Measurements from ENCODE around the gene AMER2.

Gene AMER2, protein sequence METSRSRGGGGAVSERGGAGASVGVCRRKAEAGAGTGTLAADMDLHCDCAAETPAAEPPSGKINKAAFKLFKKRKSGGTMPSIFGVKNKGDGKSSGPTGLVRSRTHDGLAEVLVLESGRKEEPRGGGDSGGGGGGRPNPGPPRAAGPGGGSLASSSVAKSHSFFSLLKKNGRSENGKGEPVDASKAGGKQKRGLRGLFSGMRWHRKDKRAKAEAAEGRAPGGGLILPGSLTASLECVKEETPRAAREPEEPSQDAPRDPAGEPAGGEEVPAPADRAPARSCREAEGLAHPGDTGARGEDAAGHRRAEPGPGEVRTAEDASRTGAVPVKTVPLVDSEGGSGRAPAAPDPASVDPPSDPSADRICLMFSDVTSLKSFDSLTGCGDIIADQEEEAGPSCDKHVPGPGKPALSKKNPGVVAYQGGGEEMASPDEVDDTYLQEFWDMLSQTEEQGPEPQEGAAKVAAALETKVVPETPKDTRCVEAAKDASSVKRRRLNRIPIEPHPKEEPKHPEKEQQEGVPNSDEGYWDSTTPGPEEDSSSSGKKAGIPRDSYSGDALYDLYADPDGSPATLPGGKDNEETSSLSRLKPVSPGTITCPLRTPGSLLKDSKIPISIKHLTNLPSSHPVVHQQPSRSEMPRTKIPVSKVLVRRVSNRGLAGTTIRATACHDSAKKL

DNA sequence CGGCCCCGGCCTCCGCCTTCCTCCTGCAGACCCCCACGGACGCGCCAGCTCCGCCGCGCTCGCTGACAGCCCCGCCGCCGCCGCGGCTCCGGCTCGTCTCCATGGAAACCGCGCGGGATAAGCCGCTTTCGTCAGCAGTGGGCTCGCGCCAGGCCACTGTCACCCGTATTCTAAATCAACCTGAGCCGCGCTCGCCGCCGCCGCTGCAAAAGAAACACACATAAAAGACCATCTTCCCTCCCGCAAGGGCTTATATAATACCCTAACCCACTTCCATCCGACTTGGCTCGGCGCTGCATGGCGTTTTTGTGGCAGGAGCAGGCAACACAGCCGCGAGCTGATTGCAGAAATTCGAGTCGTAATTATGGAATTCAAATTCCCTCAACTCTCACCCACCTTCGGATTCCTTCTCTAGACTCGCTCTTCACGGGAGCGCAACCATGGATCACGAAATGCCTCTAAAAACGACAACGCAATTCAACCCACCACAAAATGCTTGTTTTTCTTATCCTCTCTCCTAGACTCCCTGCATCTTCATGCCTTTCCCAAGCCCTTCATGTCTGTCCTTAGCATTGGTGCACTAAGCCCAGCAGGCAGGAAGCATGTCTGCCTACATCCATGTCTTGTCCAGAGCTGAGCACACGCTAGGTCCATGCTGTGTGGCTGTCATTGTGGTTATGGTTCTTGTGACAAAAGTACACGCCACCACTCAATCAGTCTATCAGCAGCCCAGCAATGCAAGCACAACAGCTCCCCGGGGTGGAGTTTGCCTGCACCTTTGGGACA lies at the start of gene AMER2:
Gene AMER2 (minus strand): TSS at position 772 of the 786 bp plus-strand sequence. CDS start 669 bp downstream, at position 103.
- no peak for DNase-seq

DNA sequence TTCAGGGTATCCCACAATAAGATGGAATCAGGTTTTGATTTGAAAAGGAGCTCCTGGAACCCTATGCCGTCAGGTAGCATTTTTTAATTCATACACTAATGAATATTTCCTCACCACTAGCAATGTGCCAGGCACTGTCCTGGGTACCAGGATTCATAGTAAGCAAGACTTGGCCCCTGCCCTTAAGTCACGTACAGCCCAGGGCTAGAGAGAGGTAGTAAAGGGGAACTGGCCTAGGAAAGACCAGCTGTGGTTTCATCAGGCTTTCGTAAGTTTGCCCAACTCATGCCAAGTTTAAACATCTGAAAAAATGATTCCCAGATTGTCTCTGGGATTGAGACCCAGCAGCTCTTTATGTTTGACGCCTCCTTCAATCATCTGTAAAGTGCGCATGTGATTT lies 45.9 kb upstream of the AMER2 start:
- DNase-seq, result no peak

DNA sequence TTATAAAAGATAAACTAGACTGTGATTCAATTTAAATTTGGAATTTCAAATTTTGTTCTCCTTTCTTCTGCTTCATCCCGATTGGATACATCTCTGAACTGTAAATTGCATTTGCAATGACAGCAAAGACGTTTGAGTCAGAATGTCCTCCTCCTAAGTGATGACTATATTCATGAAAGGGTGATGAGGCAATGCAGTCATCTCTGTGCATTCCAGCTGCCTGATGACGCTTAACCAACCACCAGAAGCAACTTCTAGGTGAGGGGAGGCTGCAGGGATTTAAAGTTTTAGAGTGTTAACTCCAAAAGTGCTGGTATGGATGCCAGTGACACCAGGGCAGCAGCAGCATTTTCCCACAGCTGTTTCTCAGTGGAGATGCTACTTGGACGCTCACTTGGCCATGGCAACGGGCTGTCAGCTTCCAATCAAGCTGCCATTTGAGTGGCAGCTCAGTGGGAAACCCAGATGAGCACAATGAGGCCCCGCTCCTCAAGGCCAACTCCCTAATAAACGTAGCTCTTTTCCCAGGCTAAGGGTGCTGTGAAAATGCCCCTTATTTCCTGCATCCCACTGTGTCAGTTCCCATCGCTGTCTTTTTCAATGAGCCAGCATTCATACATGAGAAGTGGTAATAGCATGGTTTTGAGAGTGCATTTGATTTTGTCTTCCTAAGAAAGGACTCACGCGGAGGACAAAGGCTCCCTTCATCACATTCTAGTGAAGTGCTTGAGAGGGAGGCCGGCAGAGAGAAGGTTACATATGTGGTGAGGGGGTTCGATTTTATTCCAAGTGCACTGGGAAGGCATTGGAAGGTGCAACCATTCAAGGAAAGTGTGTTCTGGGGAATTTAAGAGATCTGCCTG lies 45.2 kb upstream of the AMER2 start:
- DNase-seq, result peak; percentile 91

DNA sequence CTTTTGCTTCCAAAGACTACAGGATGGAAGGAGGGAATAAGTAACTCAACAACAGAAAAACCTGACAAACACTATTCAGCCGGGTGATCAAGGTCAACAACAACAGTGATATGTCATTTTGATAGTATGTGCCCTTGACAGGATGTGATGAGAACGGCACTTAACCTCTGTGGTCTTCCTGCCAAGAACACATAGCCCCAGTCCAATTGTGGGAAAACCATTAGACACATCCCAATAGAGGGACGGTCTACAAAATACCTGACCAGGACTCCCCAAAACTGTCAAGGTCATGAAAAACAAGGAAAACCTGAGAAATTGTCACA lies 43.1 kb upstream of the AMER2 start:
- DNase-seq, result peak; percentile 92

DNA sequence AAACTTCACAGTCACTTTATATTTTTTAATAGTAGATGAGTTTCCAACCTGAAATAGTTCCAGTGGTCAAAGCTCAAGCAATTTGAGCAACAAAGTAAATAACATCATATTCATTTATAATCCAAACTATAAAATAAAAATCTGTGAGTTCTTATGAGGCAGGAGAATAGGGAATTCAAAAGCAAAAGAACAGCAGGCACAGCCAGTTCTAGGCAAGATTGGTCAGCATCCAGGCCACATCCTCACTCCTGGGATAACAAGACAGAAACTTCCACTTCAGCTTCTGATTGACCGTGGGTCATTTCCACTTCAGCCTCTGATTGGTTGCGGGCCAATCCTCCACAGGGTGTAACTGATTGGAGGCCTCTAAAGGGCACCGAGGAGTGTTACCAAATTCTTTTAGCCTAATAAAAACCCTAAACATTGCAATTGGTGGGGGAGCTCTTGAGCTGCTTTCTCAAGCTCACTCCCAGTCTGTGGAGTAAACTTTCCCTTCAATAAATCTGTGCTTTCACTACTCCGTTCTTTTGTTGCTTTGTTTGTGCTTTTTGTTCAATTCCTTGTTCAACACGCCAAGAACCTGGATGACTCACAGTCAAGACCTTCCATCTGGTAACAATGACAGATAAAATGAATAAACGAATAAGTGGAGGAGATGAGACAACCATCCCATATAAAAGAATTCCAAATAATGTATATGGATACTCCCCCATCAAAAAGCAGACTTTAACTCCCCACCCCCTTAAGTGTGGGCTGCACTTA lies 42.6 kb upstream of the AMER2 start:
- peak; percentile 92 for DNase-seq

DNA sequence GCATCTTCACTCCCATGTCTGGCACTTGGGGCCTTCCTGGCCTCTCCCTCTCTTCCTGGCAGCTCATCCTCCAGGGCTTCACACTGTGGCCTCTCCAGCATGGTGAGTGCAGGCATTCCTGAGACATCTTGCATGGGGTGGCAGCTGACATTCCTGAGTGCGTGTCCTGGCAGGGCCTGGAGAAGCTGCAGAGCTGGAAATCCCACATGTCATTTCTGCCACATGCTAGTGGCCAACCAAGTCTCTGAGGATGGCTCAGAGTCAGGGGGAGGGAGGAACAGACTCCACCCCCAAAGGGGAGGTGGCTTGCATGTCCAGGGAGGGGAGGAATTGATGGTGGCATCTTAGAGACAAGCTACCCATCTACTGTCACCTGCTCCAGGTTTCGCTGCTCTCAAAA lies 41.6 kb upstream of the AMER2 start:
- DNase-seq, result no peak

DNA sequence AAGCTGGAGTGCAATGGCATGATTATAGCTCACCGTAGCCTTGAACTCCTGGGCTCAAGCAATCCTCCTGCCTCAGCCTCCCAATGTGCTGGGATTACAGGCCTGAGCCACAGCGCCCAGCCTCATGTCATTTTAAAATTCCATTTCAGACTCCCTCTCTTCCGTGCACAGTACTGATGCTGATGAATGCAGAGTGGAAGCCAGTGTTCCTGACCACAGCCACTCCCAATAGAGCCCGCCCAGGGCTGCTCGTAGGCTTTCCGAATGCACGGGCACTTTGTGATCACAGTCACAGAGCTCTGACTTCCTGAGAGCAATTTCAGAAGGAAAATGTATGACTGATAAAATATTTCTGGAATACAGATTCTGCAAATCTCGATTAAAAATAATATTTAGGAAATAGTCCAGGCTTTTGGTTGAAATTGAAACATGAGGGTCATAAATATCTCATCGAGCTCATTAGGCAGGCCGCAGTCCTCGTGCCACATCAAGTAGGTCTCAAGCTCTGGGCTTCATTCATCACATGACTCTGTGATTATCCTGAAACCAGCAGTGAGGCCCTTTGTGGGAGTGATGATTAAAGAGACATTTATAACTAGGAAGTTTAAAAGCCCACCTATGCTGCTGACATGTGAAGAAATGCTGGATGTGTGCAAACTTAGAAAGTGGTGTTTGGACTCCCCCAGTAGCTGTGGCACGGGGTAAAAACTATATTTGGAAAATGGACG lies 38.9 kb upstream of the AMER2 start:
- no peak for DNase-seq

DNA sequence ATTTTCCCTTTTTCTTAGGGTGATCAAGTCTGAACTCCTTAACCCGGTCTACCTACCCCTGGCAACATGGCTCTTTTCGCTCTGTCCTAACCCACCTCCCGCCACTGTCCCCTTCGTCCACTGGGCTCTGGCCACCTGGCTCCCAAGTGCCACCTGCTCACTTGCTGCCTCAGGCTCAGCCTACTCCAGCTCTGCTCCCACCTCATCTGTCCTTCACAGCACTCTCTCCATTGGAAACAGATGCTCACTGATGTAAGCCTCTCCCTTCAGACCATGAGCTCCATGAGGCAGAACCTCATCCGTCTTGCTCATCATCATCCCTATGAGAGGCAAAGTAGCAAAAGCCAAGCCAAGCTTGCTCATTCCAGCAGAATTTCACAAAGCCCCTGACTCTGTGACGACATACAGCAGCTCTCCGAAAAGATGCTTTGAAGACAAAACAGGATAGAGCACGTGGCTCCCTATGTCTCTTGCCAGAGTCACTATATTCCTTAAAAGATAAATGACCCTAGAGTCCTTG lies 35.3 kb upstream of the AMER2 start:
- DNase-seq, result no peak

DNA sequence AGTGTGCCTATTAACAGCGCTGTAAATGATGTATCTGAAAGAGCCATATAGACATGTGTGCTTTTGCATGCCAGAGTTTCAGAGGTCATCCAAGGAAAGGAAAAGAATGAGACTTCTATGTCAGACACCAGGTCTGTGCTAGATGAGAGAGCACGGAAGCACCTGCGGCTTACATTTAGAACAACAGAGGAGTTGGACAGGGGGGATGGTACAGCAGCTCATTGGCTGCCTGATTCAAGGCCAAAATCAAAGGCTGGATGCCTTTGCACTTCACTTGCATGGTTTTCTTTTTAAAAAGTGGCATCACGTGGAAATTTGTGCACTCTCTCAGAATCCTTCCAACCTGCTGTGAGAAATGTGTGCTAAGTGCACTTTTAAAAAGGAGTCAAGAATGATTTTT lies 32.8 kb upstream of the AMER2 start:
- no peak for DNase-seq

DNA sequence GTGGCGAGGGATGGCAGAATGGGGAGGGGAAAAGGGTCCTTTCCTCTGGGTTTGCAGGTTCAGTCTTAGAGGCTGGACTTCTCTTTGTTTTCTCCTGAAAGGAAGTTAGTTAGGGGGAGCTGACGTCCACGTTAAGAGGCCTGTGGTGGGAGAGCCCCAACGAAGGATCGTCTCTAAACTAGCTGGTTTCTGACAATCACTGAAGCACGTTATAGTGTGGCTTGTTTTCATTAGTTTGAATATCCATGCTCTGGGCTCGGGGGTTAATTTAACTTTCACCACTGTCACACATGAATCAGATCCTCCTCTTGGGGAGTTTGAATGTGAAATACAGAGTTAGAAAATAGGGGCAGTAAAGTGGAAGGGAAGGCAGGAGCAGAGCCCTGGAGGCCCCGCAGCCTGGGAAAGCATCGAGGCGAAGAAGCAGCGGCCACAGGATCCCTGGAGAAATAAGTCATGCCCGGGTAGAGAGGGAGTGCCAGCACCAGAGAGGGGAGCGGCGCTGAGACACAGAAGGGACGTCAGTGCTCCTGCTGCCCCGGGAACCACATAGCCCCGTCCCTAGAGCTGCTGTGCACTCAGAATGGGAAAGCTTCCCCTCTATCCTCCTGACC lies 31.1 kb upstream of the AMER2 start:
- DNase-seq, result peak; percentile 18

DNA sequence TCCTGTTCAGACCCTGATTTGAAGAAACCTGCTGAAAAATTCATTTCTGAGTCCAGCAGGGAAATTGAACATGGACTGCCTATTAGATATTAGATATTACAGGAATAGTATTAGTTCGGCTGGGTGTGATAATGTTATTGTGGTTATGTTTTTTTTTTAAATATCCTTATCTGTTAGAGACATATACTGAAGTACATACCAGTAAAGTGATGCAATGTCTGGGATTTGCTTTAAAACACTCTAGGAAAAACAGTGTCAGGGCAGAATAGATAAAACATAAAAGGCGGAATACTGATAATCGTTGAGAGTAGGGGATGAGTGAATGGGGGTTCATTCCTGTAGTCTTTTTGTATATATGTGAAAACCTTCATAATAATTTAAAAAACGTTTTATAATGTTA lies 28.7 kb upstream of the AMER2 start:
- no peak for DNase-seq

DNA sequence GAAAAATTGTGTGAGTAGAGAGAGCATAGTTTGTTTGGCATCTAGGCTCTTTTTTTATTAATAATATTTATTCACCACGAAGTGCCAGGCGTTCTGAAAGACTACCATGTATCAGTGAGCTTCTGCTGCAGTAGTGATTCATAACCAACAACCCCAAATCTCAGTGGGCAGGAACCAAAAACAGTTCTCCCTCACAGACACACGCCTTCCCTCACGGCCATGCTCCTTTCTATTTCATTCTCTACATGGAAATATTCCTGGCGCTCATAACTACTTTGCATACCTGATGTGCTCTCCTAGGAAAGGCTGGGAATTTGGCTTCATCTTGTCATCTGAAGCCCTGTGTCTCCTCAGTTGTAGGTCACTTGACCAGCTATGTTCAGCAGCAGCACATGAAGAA lies 26.6 kb upstream of the AMER2 start:
- peak; percentile 25 for DNase-seq

DNA sequence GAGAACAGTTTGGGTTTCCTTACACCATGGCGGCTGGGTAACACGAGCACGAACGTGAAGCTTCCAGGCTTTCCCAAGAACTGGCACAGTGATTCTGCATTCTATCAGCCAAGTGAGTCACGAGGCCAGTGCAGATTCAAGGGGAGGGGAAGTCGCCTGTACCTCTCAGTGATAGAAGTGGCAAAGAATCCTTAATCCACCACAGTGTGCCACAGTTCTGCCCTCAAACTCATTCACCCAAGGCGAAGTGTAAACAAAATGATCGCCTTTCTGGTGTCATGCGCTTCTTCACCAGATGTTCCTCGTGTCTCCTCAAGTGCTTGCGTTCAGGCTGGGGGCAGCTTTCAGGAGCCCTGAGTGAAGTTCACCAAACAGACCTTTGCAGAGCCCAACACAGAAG lies 24.9 kb upstream of the AMER2 start:
- no peak for DNase-seq

DNA sequence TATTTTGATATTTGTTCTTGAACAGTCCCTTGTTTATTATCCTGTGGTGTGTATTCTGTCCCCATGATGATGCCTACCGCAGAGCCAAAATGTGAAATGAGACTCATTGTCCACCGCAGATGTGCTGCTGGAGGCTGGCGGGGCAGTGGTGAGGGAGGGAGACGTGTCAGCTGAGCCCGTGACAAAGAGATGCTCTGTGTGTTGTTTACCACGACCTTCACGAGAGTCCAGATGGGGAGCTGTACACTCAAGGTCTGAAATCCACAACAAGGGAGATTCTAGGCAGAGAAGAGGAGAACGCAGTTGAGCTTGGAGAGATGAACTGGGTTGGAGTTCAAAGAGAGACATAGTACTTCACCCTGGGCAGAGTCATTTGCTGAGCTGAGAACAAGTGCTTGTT lies 20.8 kb upstream of the AMER2 start:
- no peak for DNase-seq

DNA sequence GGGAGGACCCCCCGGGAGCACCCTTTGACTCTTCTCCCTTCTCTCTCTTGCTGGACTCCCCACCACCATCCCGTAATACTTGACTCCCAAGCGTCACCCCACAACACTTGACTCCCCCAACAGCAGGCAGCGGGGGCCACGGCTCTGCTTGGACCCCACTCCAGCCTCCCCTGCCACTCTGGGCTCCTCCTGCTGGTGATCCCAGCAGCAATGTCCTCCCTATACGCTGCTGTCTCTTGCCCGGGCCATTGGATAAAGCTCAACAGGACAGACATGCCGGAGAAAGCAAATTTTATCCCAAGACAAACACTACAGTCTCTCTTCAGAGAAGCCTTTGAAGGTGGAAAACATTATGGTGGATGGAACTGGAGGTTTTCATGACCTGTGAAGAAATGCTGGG lies 20.4 kb upstream of the AMER2 start:
- no peak for DNase-seq

DNA sequence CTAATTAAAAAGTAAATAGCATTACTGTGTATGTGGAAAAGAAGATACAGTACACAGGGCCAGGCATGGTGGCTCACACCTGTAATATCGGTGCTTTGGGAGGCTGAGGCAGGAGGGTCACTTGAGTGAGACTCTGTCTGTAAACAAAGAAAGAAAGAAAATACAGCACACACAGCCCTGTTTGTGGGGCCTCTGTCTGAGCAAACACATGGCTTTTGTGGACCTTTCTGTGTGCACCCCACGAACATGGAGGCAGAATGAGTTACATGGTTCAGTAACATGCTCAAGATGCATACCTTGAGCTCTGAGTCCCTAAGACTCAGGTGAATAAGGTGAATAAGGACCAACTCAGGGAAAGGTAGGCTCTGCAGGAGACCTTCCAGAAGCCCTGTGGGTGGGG lies 20.0 kb upstream of the AMER2 start:
- no peak for DNase-seq

DNA sequence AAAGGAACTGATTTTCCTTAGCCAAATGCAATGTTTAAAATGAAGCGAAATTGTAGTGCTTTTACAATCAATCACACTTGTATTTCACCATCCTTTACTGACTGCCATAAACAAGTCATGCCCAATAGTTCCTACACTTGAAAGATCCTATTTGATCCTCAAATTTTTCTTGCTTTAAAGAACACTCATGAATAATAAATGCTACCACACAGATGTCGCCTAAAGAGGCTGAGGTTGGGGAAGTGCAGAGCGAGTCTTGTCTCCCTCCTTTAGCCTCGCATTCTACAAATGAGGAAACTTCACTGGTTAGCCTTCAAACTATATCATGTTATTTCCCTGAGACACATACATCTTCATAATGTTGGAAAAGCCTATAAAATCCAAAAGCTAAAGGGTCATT lies 18.7 kb upstream of the AMER2 start:
- no peak for DNase-seq

DNA sequence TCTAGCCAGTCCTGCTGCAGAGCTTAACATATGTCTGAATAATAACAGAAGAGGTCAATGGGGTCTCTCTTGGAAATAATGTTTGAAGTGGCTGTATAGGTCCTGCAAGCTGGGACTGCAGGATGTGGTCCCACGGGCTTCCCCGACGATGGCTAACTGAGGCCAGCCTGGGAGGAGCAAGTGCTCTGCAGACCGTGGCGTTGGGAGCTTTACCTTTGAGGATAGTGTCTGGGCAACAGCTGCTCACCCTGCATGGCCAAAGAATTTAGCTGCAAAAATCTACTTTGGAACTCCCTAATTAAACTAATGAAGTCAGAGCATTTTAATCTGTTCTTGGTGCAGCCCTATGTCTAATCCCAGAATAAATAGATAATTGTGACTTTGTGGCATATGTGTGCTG lies 18.2 kb upstream of the AMER2 start:
- peak; percentile 5 for DNase-seq

DNA sequence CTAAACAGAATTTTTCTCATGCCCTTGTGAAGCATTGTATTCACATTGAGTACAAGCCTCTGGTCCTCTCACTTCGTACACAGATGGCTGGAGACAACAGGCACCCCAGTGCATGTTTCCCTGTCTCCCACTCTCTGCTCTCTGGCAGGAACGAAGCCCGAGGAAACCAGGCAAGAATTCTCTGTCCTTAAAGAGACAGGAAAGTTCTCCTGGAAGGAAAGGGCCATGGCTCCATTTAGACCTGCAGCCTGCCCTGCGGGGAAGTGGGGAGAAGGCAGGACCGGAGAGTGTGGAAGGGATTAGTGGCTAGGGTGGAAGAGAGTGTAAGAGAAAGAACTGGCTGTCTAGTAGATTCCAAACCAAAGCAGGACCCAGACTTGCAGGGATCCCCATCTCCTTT lies 15.5 kb upstream of the AMER2 start:
- DNase-seq, result no peak

DNA sequence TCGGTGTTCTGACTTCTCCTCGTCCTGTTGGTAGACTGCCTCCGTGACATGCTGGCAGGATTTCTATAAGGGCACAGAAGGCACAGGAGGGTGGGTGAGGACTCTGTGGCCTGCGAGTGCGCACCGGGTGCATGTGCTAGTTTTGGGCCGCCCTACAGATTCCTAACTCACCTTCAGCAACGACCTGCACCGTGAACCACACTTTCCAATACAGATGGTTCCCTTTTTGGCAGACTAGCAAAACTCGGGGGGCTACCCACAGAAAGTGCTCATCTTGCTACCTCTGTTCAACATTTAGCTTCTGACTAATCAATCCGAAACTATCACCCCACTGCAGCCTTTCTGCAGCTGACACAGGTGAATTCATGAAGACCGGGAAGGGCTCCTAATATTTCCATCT lies 14.1 kb upstream of the AMER2 start:
- DNase-seq, result no peak

DNA sequence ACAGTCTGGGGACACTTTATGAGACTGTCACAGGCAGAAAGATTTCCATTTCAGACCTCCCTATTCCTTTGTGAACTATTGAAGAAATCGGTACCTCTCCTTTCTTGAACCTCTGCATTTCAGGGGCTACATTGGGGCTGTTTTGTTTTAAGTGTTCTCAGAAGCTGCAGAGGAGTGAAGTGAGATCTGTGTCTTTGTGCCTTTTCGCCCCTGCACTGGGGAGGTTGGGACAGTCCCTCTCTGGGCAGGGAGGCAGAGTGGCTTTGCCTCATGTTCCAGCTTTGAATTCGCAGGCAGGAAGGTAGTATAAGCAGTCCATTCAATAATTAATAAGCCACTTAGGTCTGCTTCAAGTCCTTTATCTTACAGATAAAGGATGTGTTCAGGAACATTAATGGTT lies 9.5 kb upstream of the AMER2 start:
- DNase-seq, result no peak
